ENCODE measurements around the gene DLG1.

DNA sequence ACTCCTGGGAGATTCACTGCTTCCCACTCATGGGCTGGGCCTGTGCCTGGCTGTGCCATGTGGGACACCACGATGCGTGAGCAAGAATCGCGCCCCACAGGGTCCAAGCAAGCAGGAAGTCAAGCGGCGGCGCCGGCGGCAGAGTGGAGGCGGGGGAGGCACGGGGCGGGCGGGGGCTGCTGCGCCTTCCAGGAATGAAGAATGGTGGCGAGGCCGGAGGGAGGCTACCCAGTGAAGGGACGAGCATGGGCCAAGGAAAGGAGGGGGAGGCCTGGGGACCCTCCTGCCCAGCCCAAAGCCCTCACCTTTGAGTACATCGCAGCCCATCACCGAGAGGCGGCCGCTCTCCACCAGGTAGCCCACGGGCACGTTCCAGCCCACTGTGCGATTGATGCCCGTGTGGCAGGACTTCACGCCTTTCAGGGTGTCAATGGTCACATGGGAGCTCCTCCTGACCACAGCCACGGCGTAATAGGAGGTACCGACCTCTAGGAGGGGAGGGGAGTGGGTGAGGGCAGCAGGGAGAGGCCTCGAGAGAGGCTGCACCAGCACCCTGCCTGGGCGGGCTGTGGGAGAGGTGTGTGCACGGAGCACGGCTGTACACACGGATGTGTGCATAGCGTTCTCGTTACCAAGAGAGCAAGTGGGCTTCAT, 274.3 kb downstream of the DLG1 start:
- TF ChIP-seq, protein P1, sequence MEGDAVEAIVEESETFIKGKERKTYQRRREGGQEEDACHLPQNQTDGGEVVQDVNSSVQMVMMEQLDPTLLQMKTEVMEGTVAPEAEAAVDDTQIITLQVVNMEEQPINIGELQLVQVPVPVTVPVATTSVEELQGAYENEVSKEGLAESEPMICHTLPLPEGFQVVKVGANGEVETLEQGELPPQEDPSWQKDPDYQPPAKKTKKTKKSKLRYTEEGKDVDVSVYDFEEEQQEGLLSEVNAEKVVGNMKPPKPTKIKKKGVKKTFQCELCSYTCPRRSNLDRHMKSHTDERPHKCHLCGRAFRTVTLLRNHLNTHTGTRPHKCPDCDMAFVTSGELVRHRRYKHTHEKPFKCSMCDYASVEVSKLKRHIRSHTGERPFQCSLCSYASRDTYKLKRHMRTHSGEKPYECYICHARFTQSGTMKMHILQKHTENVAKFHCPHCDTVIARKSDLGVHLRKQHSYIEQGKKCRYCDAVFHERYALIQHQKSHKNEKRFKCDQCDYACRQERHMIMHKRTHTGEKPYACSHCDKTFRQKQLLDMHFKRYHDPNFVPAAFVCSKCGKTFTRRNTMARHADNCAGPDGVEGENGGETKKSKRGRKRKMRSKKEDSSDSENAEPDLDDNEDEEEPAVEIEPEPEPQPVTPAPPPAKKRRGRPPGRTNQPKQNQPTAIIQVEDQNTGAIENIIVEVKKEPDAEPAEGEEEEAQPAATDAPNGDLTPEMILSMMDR (IDR thresholded peaks at IDR 0.05; ENCODE audit: low read length), result no peak
- TF ChIP-seq EZH2phosphoT487 (IDR thresholded peaks at IDR 0.05; ENCODE audit: low read length) (no peak), EZH2 (optimal IDR thresholded peaks at IDR 0.05; ENCODE audit: low read depth, low read length) (no peak)

Data from MM.1S (cell line).